ENCODE results near the gene CD2.

GRCh38 chr1:116713474-116713873 lies 40.8 kb upstream of the CD2 start:
- TF ChIP-seq POLR2A (IDR thresholded peaks at IDR 0.05) (no peak), CTCF (IDR thresholded peaks at IDR 0.05) (no peak)

Measured in body of pancreas (tissue), 4 donors.